A549 (cell line): Measurements from ENCODE around the gene ADCK2. TPM values are rescaled to one million over a fixed set of nuclear protein-coding genes. Genes with fewer than 3 reads are reported as not detected.

ENCODE experiments used
- ATAC-seq, 2 experiments: fragments of 200-7000 bp in 1 of 2; fragments of >200 bp in 1 of 2; cut with Nextera tagmentation in 1 of 2; cut with Tn5 transposase in 1 of 2; 3 replicates each; pipeline versions ENCODE4 v1.8.0 to v1.9.1; 2018 to 2020; ENCODE audit warnings: mild to moderate bottlenecking in 1 of 2, moderate library complexity in 1 of 2
- CTCF ChIA-PET: fragments of 300-600 bp; sonication (Branson Sonifier 250); formaldehyde crosslinking; extraction: SDS; loops from one replicate; lab custom pipeline; 2021; ENCODE audit warnings: antibody characterized with exemption, inconsistent platforms; lab: Yijun Ruan, JAX
- POLR2A ChIA-PET: fragments of 350-600 bp; formaldehyde crosslinking; extraction: SDS; loops from one replicate; lab custom pipeline; 2021; ENCODE audit warnings: antibody characterized with exemption, inconsistent platforms; lab: Yijun Ruan, JAX
- DNase-seq, 2 experiments: peaks; one replicate each; pipeline versions ENCODE4 v3.0.0 to v3.0.0-alpha.2; 2011 to 2016; ENCODE audit warnings: low read depth in 1 of 2, low spot score in 1 of 2
- FAIRE-seq: peaks from 2 replicates; lab custom pipeline; 2011; peaks lifted over from hg19 to GRCh38; lab: Jason Lieb, UNC
- H3K27ac ChIP-seq, 2 experiments: fragments of >200 bp; sonication (Bioruptor Twin); formaldehyde crosslinking; 3 replicates each; pipeline ENCODE4 v1.5.1; 2016 to 2017
- H3K4me1 ChIP-seq: fragments of >200 bp; sonication (Bioruptor Twin); formaldehyde crosslinking; 3 replicates; pipeline ENCODE4 v1.6.1; 2016
- H3K4me2 ChIP-seq: fragments of >200 bp; sonication (Bioruptor Twin); formaldehyde crosslinking; 3 replicates; pipeline ENCODE4 v1.6.1; 2016
- H3K4me3 ChIP-seq: fragments of >200 bp; sonication (Bioruptor Twin); formaldehyde crosslinking; 3 replicates; pipeline ENCODE4 v1.5.1; 2016
- H3K9me3 ChIP-seq: fragments of >200 bp; sonication (Bioruptor Twin); formaldehyde crosslinking; 3 replicates; pipeline ENCODE4 v1.6.1; 2016
- BHLHE40 ChIP-seq: IDR thresholded peaks from 2 replicates; pipeline ENCODE4 v1.6.1; 2012; ENCODE audit warnings: low read depth, low read length, inconsistent platforms
- CBX2 ChIP-seq: fragments of 200-600 bp; sonication (generic); IDR thresholded peaks from 2 replicates; pipeline ENCODE4 v1.6.1; 2016; ENCODE audit warnings: low read depth, mild to moderate bottlenecking, borderline replicate concordance
- CEBPB ChIP-seq, 2 experiments: fragments of >200 bp in 1 of 2; sonication (Bioruptor Twin) in 1 of 2; formaldehyde crosslinking in 1 of 2; IDR thresholded peaks; 2 replicates each; pipeline ENCODE4 v1.6.1; 2012 to 2016
- CHD2 ChIP-seq: fragments of 150-350 bp; IDR thresholded peaks from 2 replicates; pipeline ENCODE4 v1.6.1; 2014; ENCODE audit warnings: low read length; ENCODE audit not compliant: partially characterized antibody
- EHMT2 ChIP-seq: fragments of 200-600 bp; sonication (generic); IDR thresholded peaks from 2 replicates; pipeline ENCODE4 v1.6.1; 2016; ENCODE audit warnings: antibody characterized with exemption, low read depth, mild to moderate bottlenecking, moderate library complexity
- EP300 ChIP-seq, 2 experiments: fragments of >200 bp; sonication (Bioruptor Twin); formaldehyde crosslinking; IDR thresholded peaks; 2 replicates in 1 of 2; 3 replicates in 1 of 2; pipeline ENCODE4 v1.6.1; 2016 to 2017
- FOSB ChIP-seq: fragments of 250-450 bp; sonication (Bioruptor Pico); IDR thresholded peaks from 2 replicates; pipeline ENCODE4 v1.5.0; 2020; ENCODE audit warnings: mild to moderate bottlenecking, moderate library complexity
- FOXS1 ChIP-seq: fragments of 250-450 bp; sonication (Bioruptor Pico); IDR thresholded peaks from 2 replicates; pipeline ENCODE4 v1.5.0; 2020; ENCODE audit warnings: mild to moderate bottlenecking, moderate library complexity
- HOXB13 ChIP-seq: fragments of 250-450 bp; sonication (Bioruptor Pico); IDR thresholded peaks from 2 replicates; pipeline ENCODE4 v1.5.0; 2020; ENCODE audit warnings: low read depth, mild to moderate bottlenecking, moderate library complexity
- JUN ChIP-seq, 2 experiments: fragments of >200 bp; sonication (Bioruptor Twin); formaldehyde crosslinking; IDR thresholded peaks; 2 replicates in 1 of 2; 3 replicates in 1 of 2; pipeline ENCODE4 v1.6.1; 2016 to 2017
- JUNB ChIP-seq: fragments of >200 bp; sonication (Bioruptor Twin); formaldehyde crosslinking; IDR thresholded peaks from 2 replicates; pipeline ENCODE4 v1.6.1; 2016
- KDM1A ChIP-seq: fragments of 200-600 bp; sonication (generic); IDR thresholded peaks from 2 replicates; pipeline ENCODE4 v1.6.1; 2016; ENCODE audit warnings: low read depth, mild to moderate bottlenecking
- RCOR1 ChIP-seq: fragments of 150-350 bp; IDR thresholded peaks from 2 replicates; pipeline ENCODE4 v1.6.1; 2014; ENCODE audit warnings: antibody characterized with exemption, low read length, low read depth
- SMC3 ChIP-seq: fragments of >200 bp; sonication (Bioruptor Twin); formaldehyde crosslinking; IDR thresholded peaks from 3 replicates; pipeline ENCODE4 v1.6.1; 2018; ENCODE audit warnings: inconsistent platforms
- ZC3H11A ChIP-seq: fragments of 450-650 bp; IDR thresholded peaks from 2 replicates; pipeline ENCODE4 v1.6.1; 2014; ENCODE audit warnings: antibody characterized with exemption, mild to moderate bottlenecking
- ZFP36 ChIP-seq: fragments of 450-650 bp; IDR thresholded peaks from 2 replicates; pipeline ENCODE4 v1.6.1; 2014; ENCODE audit warnings: borderline replicate concordance; ENCODE audit not compliant: partially characterized antibody
- WGBS: methylation state at CpG from one replicate; pipeline ENCODE4 v1.1.6; 2017; ENCODE audit errors: missing lambda C conversion rate; 5-methylcytosine and 5-hydroxymethylcytosine counted together
- polyA plus RNA-seq, 4 experiments: library from polyadenylated mRNA; depleted of rRNA in 3 of 4; stranded (reverse); fragments of >200 nt; fragmentation: RNase III in 1 of 4; extraction: RNeasy Plus Mini Kit Qiagen cat#74134 plus additional on column Dnase treatment in 1 of 4; gene quantifications; 2 replicates in 3 of 4; 3 replicates in 1 of 4; pipeline ENCODE4 v1.2.3, GENCODE V29; 2011 to 2017
- TF ChIP-seq, protein P1 (sequence below): fragments of 450-650 bp; IDR thresholded peaks from 2 replicates; pipeline ENCODE4 v1.6.1; 2014; ENCODE audit warnings: antibody characterized with exemption

ADCK2 gene
- polyA plus RNA-seq, 2 of the 4 experiments (the other 2 are of a cell fraction) = 13.1 to 13.9 TPM

DNA sequence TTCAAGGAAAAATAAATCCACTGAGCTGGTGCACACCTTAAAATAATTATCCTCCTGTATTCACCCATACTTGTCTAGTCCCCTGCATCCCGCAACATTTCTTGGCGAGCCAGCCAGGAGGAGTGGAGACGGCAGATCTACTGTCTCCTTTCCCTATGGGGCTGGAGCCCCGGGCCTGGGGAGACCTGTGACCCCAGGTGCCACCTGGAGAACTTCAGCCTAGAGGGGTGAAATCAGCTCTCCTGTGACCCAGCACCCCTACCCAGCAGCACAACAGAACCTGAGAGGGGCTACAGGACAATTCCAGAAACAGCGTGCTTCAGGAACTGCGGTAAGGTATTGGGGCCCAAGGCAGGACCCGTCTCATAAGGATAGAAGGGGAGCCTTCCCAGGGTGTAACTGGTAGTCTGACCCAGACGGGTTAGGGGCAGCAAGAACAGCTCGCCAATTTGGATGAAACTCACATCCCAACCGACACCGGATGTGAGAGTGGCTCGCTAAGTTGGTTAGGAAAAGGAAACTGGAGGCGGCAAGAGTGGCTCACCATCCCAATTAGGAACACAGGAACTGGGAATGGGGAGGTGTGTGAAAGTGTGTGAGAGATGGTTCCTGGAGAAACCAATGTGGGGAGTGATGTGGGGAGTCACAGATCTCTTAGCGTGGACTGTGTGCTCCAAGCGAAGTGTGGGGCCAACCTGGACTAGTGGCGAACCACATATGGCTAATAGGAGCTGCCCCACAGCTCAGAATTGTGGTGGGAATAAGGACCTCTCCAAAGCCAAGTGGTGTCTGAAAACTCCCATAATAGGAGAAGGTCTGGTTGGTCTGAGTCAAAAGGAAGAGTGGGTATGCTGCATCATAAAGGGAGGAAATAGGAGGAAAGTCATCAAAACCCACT lies 17.0 kb upstream of the ADCK2 start:
- Histone ChIP-seq H3K9me3 (no peaks in the 10 kb centered on the region), H3K4me1 (peaks cover 4% of the 10 kb centered on the region; the same call in 1 of the 3 replicates), H3K4me2 (no peak overlapping the region), H3K4me3 (no peak overlapping the region), H3K27ac (no peak overlapping the region)
- ChIA-PET CTCF (interaction anchor here (0.6 to 3.8 kb wide), 6 partner anchors 8 to 142 kb away, joined by 3 to 38 read pairs (median 4); no protein-coding TSS in a partner anchor), POLR2A (no interaction called here)
- 73% methylated on average over 16 of the region's 16 CpGs for WGBS
- FAIRE-seq (no peak), DNase-seq (no peak), ATAC-seq (no peak)
- TF ChIP-seq, protein P1, sequence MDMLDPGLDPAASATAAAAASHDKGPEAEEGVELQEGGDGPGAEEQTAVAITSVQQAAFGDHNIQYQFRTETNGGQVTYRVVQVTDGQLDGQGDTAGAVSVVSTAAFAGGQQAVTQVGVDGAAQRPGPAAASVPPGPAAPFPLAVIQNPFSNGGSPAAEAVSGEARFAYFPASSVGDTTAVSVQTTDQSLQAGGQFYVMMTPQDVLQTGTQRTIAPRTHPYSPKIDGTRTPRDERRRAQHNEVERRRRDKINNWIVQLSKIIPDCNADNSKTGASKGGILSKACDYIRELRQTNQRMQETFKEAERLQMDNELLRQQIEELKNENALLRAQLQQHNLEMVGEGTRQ = no peak
- TF ChIP-seq FOXS1 (no peak), SMC3 (no peak)

DNA sequence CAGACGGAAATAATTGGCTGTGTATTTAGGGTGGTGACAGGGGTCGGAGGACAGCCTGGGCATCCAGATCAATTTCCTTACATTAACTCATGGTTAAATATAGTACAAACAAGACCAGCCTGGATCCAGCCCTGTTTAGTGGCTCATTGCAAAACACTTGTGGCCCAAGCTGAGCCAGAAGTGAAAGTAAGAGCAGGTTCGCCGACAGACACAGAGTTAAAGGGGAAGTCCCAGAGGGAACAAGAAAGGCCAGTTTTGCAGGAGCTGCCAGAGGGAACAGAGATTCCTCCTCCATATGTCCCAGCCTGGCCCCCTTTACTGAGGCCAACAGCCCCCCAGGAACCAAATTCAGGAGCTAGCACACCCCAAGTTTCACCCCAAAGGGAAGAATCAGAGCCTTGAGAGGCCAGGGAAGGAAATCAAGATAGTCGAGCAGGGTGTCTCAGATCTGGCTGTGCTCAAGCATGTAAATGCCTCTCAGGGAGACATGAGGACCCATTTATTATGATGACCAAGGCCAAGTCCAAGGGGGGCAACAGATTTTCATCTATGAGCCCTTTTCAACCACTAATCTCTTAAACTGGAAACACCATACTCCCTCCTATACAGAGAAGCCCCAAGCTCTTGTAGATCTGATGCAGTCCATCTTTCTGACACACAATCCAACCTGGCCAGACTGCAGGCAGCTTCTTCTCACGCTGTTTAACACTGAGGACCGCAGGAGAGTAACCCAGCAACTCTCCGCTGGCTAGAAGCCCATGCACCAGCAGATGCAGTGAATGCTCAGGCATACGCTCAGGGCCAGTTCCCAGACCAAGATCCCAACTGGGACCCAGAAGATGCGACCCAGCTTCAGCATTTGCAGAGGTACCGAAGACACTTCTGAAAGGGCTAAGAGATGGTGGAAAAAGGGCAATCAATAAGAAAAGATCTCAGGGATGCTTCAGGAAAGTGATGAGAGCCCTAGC lies 15.9 kb upstream of the ADCK2 start:
- no peak for DNase-seq
- ChIA-PET CTCF (interaction anchor here (1.3 to 3.8 kb wide), 4 partner anchors 11 to 143 kb away, joined by 3 to 38 read pairs (median 8); no protein-coding TSS in a partner anchor), POLR2A (no interaction called here)
- no peak overlapping the region for H3K27ac ChIP-seq
- no peak for ATAC-seq
- WGBS = 74% methylated on average over 11 of the region's 11 CpGs
- FAIRE-seq = no peak
- H3K4me2 ChIP-seq = no peak overlapping the region
- no peak for TF ChIP-seq ZFP36
- TF ChIP-seq EHMT2 = no peak
- TF ChIP-seq ZC3H11A = no peak
- TF ChIP-seq JUNB = no peak
- TF ChIP-seq CHD2 = no peak
- no peak for TF ChIP-seq EP300 (IDR thresholded peaks at IDR 0.05)
- no peak for TF ChIP-seq CBX2
- TF ChIP-seq, all 56 proteins: peak for 0
- Histone ChIP-seq H3K4me1 (no peaks in the 10 kb centered on the region), H3K9me3 (no peaks in the 10 kb centered on the region), H3K4me3 (no peak overlapping the region)

DNA sequence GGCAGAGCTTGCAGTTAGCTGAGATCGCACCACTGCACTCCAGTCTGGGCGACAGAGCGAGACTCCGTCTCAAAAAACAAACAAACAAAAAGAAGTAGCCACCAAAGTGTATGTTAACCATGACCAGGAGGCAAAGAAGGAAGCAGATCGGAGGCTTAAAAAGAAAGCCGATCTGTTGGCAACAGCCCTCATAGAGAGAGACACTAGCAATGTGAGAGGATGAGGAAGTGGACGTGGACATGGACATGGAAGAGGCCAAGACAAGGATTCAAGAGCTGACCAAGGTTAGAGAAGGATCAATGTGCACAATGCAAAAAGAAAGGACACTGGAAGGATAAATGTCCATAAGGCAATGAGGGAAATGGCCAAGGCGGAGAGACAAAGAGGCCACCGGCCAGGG lies 14.9 kb upstream of the ADCK2 start:
- Histone ChIP-seq H3K27ac (no peak overlapping the region), H3K4me3 (no peak overlapping the region), H3K9me3 (no peaks in the 10 kb centered on the region), H3K4me1 (no peaks in the 10 kb centered on the region), H3K4me2 (no peak overlapping the region)
- no peak for TF ChIP-seq CHD2
- no peak for TF ChIP-seq ZFP36
- TF ChIP-seq ZC3H11A = no peak
- TF ChIP-seq HOXB13 = no peak
- TF ChIP-seq KDM1A = no peak
- TF ChIP-seq CEBPB (IDR thresholded peaks at IDR 0.05) = no peak
- TF ChIP-seq FOSB = no peak
- no peak for TF ChIP-seq RCOR1
- no peak for TF ChIP-seq JUN (IDR thresholded peaks at IDR 0.05)
- TF ChIP-seq BHLHE40 = no peak
- TF ChIP-seq, protein P1 = no peak
- 83% methylated on average over 9 of the region's 9 CpGs for WGBS
- ATAC-seq = no peak
- ChIA-PET CTCF (interaction anchor here (3.8 kb wide), 1 partner anchor 141 kb away, joined by 38 read pairs; no protein-coding TSS in a partner anchor), POLR2A (no interaction called here)
- FAIRE-seq = no peak
- DNase-seq = no peak
